Activated T-cell treated with anti-CD3 and anti-CD28 coated beads for 24 hours (primary cell): ENCODE results near the gene RIOX2.

ENCODE experiments used
- DNase-seq: peaks from one replicate; pipeline ENCODE4 v3.0.0-alpha.2; 2020; ENCODE audit warnings: low read depth

RIOX2 gene

GRCh38 chr3:97990624-97991292, 18.5 kb upstream of the RIOX2 start:
- DNase-seq, result no peak

- no peak for DNase-seq
These were observed 16.7 kb upstream of the RIOX2 start for GRCh38 chr3:97988784-97989568.

- no peak for DNase-seq
These were observed 15.1 kb upstream of the RIOX2 start for GRCh38 chr3:97987306-97987705.

- DNase-seq, result no peak
These were observed 11.8 kb upstream of the RIOX2 start for GRCh38 chr3:97983933-97984491.

- no peak for DNase-seq
These were observed 9.7 kb upstream of the RIOX2 start for GRCh38 chr3:97981886-97982285.

- DNase-seq, result no peak
These were observed 7.4 kb upstream of the RIOX2 start for GRCh38 chr3:97979610-97980009.

GRCh38 chr3:97975466-97975865, 3.2 kb upstream of the RIOX2 start:
- DNase-seq, result no peak

- no peak for DNase-seq
These were observed 2.8 kb upstream of the RIOX2 start for GRCh38 chr3:97974996-97975395.

GRCh38 chr3:97972976-97973375, 745 bp upstream of the RIOX2 start:
- DNase-seq, result no peak

- no peak for DNase-seq
These were observed 1.1 kb downstream of the RIOX2 start for GRCh38 chr3:97970956-97971620.

- no peak for DNase-seq
These were observed 2.1 kb downstream of the RIOX2 start for GRCh38 chr3:97970156-97970555.

- no peak for DNase-seq
These were observed 2.7 kb downstream of the RIOX2 start for GRCh38 chr3:97969541-97969940.

- DNase-seq, result no peak
These were observed 3.9 kb downstream of the RIOX2 start for GRCh38 chr3:97968376-97968775.

GRCh38 chr3:97967966-97968365, 4.3 kb downstream of the RIOX2 start:
- no peak for DNase-seq

GRCh38 chr3:97960993-97961766, 11.1 kb downstream of the RIOX2 start:
- DNase-seq, result no peak

- no peak for DNase-seq
These were observed 11.7 kb downstream of the RIOX2 start for GRCh38 chr3:97960551-97960950.

- no peak for DNase-seq
These were observed 12.4 kb downstream of the RIOX2 start for GRCh38 chr3:97959872-97960271.

GRCh38 chr3:97958796-97959195, 13.4 kb downstream of the RIOX2 start:
- DNase-seq, result no peak

GRCh38 chr3:97958396-97958795, 13.8 kb downstream of the RIOX2 start:
- DNase-seq, result no peak

GRCh38 chr3:97957617-97958311, 14.5 kb downstream of the RIOX2 start:
- no peak for DNase-seq

GRCh38 chr3:97956051-97956450, 16.2 kb downstream of the RIOX2 start:
- no peak for DNase-seq
